Neural cell (in vitro differentiated cells): ENCODE measurements around the gene PTPRT. TPM values are rescaled to one million over a fixed set of nuclear protein-coding genes. Genes with fewer than 3 reads are reported as not detected.

Experiments
- H2AFZ ChIP-seq: fragments of 200-600, 300-800 bp; sonication (generic), shearing (Covaris generic); 2 replicates; pipeline ENCODE4 v1.6.0; 2014; ENCODE audit warnings: low read depth, mild to moderate bottlenecking, antibody characterized with exemption, low read length, moderate library complexity
- H3F3A ChIP-seq: fragments of 200-600 bp; shearing (Covaris generic); 2 replicates; pipeline ENCODE4 v1.6.1; 2016; ENCODE audit warnings: mild to moderate bottlenecking, moderate library complexity, mixed read lengths, antibody characterized with exemption, low read length; ENCODE audit not compliant: insufficient read depth, poor library complexity, severe bottlenecking
- H3K27ac ChIP-seq: fragments of 200-600, 300-800 bp; sonication (generic), shearing (Covaris generic); 2 replicates; pipeline ENCODE4 v1.5.1; 2014; ENCODE audit warnings: mild to moderate bottlenecking, low read length, moderate library complexity
- H3K27me3 ChIP-seq: fragments of 300-800, 200-600 bp; sonication (generic), shearing (Covaris generic); 2 replicates; pipeline ENCODE4 v1.6.0; 2014; ENCODE audit warnings: mild to moderate bottlenecking, low read depth, low read length, moderate library complexity; ENCODE audit not compliant: insufficient read depth
- H3K36me3 ChIP-seq: fragments of 300-800, 200-600 bp; sonication (generic), shearing (Covaris generic); 2 replicates; pipeline ENCODE4 v1.5.1; 2014; ENCODE audit warnings: mild to moderate bottlenecking, antibody characterized with exemption, low read length, moderate library complexity; ENCODE audit not compliant: insufficient read depth
- H3K4me2 ChIP-seq: fragments of 300-800, 200-600 bp; sonication (generic), shearing (Covaris generic); 2 replicates; pipeline ENCODE4 v1.6.0; 2014; ENCODE audit warnings: mild to moderate bottlenecking, low read length
- H3K4me3 ChIP-seq: fragments of 300-800, 200-600 bp; sonication (generic), shearing (Covaris generic); 2 replicates; pipeline ENCODE4 v1.5.1; 2014; ENCODE audit warnings: mild to moderate bottlenecking, low read length, moderate library complexity
- H3K79me2 ChIP-seq: fragments of 200-600 bp; shearing (Covaris generic); replicated peaks from 2 replicates; pipeline ENCODE4 v1.6.0; 2014; ENCODE audit warnings: mild to moderate bottlenecking, low read length, moderate library complexity; ENCODE audit not compliant: insufficient read depth
- H3K9ac ChIP-seq: fragments of 300-800, 200-600 bp; sonication (generic), shearing (Covaris generic); 2 replicates; pipeline ENCODE4 v1.6.1; 2016; ENCODE audit warnings: mild to moderate bottlenecking, low read length, mixed read lengths
- H3K9me2 ChIP-seq: fragments of 200-600 bp; shearing (Covaris generic); 2 replicates; pipeline ENCODE4 v1.6.1; 2016; ENCODE audit warnings: mild to moderate bottlenecking, low read length, mixed read lengths; ENCODE audit not compliant: insufficient read depth
- H3K9me3 ChIP-seq: fragments of 200-600, 300-800 bp; sonication (generic), shearing (Covaris generic); 2 replicates; pipeline ENCODE4 v1.6.1; 2016; ENCODE audit warnings: mild to moderate bottlenecking, mixed run types, low read length, moderate library complexity, mixed read lengths
- H4K20me1 ChIP-seq: fragments of 200-600 bp; shearing (Covaris generic); 2 replicates; pipeline ENCODE4 v1.6.1; 2016; ENCODE audit warnings: mild to moderate bottlenecking, mixed run types; ENCODE audit not compliant: insufficient read depth
- EP300 ChIP-seq: fragments of 450-650 bp; conservative IDR thresholded peaks from 2 replicates; pipeline ENCODE4 v1.6.1; 2014; ENCODE audit warnings: antibody characterized with exemption, mild to moderate bottlenecking, moderate library complexity; ENCODE audit not compliant: poor library complexity, severe bottlenecking
- EZH2 ChIP-seq: fragments of 200-600, 300-800 bp; shearing (Covaris generic), sonication (generic); IDR thresholded peaks from 2 replicates; pipeline ENCODE4 v1.6.1; 2014; ENCODE audit warnings: antibody characterized with exemption, low read length, borderline replicate concordance, mild to moderate bottlenecking; ENCODE audit not compliant: insufficient read depth, poor library complexity, severe bottlenecking
- MXI1 ChIP-seq: fragments of 450-650 bp; conservative IDR thresholded peaks from 2 replicates; pipeline ENCODE4 v1.6.1; 2014; ENCODE audit warnings: antibody characterized with exemption, mild to moderate bottlenecking; ENCODE audit not compliant: poor library complexity, severe bottlenecking
- POLR2AphosphoS5 ChIP-seq: IDR thresholded peaks from 2 replicates; pipeline ENCODE4 v1.6.1; 2012
- RAD21 ChIP-seq: fragments of 450-650 bp; conservative IDR thresholded peaks from 2 replicates; pipeline ENCODE4 v1.6.1; 2014; ENCODE audit warnings: antibody characterized with exemption, mild to moderate bottlenecking, moderate library complexity
- SMC3 ChIP-seq: fragments of 450-650 bp; conservative IDR thresholded peaks from 2 replicates; pipeline ENCODE4 v1.6.1; 2014; ENCODE audit warnings: antibody characterized with exemption, mild to moderate bottlenecking, moderate library complexity; ENCODE audit not compliant: poor library complexity
- TAF1 ChIP-seq: IDR thresholded peaks from 2 replicates; pipeline ENCODE4 v1.6.1; 2012; ENCODE audit warnings: low read depth
- polyA plus RNA-seq: library from polyadenylated mRNA; depleted of rRNA; stranded (reverse); fragments of >200 nt; gene quantifications from 2 replicates; pipeline ENCODE4 v1.2.3, GENCODE V29; 2014
- TF ChIP-seq, protein P1 (sequence below): fragments of 450-650 bp; IDR thresholded peaks from 2 replicates; pipeline ENCODE4 v1.5.1; 2014; ENCODE audit warnings: antibody characterized with exemption, mild to moderate bottlenecking, moderate library complexity; ENCODE audit not compliant: poor library complexity, severe bottlenecking
- TF ChIP-seq, protein P2 (sequence below): IDR thresholded peaks from 2 replicates; pipeline ENCODE4 v1.6.1; 2012; ENCODE audit warnings: borderline replicate concordance

PTPRT gene
- polyA plus RNA-seq, 1 donor from 2014 or later, result 9.2 TPM

DNA sequence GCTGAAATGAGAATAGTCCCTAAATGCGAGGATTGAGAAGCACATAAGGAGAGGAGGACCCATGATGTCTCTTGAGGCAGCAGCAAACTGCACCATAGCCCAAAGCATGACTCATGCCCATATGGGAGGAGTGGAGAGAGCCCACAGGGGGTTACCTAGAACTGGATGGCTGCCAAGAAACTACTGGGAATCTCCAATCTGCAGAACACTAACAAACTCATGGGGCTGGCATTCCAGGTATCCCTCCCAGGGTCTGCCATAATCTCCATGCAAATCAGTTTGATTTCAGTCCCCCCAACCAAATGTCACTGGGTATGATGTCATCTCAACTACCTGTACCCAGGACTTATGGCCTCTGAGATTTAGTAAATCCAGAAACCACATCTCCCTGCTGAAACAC is 410.5 kb downstream of the PTPRT start:
- Histone ChIP-seq H3K27ac (no peak overlapping the region), H3K27me3 (no peaks in the 10 kb centered on the region), H3F3A (no peaks in the 10 kb centered on the region), H3K79me2 (no peaks in the 10 kb centered on the region), H4K20me1 (no peaks in the 10 kb centered on the region), H3K4me3 (no peak overlapping the region), H2AFZ (no peak overlapping the region), H3K36me3 (no peaks in the 10 kb centered on the region), H3K9ac (no peak overlapping the region), H3K9me2 (no peaks in the 10 kb centered on the region), H3K4me2 (no peak overlapping the region), H3K9me3 (no peaks in the 10 kb centered on the region)
- no peak for TF ChIP-seq POLR2AphosphoS5
- TF ChIP-seq EP300, result no peak
- no peak for TF ChIP-seq EZH2
- no peak for TF ChIP-seq MXI1
- TF ChIP-seq, protein P1, sequence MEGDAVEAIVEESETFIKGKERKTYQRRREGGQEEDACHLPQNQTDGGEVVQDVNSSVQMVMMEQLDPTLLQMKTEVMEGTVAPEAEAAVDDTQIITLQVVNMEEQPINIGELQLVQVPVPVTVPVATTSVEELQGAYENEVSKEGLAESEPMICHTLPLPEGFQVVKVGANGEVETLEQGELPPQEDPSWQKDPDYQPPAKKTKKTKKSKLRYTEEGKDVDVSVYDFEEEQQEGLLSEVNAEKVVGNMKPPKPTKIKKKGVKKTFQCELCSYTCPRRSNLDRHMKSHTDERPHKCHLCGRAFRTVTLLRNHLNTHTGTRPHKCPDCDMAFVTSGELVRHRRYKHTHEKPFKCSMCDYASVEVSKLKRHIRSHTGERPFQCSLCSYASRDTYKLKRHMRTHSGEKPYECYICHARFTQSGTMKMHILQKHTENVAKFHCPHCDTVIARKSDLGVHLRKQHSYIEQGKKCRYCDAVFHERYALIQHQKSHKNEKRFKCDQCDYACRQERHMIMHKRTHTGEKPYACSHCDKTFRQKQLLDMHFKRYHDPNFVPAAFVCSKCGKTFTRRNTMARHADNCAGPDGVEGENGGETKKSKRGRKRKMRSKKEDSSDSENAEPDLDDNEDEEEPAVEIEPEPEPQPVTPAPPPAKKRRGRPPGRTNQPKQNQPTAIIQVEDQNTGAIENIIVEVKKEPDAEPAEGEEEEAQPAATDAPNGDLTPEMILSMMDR, result no peak
- TF ChIP-seq RAD21, result no peak

DNA sequence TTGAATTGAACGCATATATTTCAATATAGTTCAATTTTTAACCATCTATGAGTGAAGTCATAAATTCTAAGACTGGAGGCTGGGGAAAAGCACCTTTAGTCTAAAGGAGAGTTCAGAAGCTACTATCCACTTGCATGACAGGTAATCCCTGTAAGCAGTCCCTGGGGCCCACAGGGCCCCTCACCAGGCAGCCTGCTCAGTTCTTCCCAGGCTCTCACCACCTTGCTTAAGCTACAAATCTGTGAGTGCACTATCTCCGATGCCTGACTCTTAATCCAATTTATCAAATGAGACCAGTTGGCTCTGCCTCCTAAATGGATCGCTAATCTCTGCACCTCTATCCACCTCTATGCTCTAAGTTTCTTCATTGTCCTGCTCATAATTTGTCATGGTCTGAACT is 413.8 kb downstream of the PTPRT start:
- H3K4me2 ChIP-seq, result no peak overlapping the region
- no peak overlapping the region for H3K4me3 ChIP-seq
- no peaks in the 10 kb centered on the region for H3K36me3 ChIP-seq
- H2AFZ ChIP-seq, result no peak overlapping the region
- no peaks in the 10 kb centered on the region for H3F3A ChIP-seq
- H3K9ac ChIP-seq, result no peak overlapping the region
- no peaks in the 10 kb centered on the region for H3K9me2 ChIP-seq
- no peaks in the 10 kb centered on the region for H3K79me2 ChIP-seq
- TF ChIP-seq EZH2 (no peak), MXI1 (no peak), TAF1 (no peak), RAD21 (no peak), POLR2AphosphoS5 (no peak), EP300 (no peak), SMC3 (no peak)
- TF ChIP-seq, protein P1, result no peak
- TF ChIP-seq, protein P2, sequence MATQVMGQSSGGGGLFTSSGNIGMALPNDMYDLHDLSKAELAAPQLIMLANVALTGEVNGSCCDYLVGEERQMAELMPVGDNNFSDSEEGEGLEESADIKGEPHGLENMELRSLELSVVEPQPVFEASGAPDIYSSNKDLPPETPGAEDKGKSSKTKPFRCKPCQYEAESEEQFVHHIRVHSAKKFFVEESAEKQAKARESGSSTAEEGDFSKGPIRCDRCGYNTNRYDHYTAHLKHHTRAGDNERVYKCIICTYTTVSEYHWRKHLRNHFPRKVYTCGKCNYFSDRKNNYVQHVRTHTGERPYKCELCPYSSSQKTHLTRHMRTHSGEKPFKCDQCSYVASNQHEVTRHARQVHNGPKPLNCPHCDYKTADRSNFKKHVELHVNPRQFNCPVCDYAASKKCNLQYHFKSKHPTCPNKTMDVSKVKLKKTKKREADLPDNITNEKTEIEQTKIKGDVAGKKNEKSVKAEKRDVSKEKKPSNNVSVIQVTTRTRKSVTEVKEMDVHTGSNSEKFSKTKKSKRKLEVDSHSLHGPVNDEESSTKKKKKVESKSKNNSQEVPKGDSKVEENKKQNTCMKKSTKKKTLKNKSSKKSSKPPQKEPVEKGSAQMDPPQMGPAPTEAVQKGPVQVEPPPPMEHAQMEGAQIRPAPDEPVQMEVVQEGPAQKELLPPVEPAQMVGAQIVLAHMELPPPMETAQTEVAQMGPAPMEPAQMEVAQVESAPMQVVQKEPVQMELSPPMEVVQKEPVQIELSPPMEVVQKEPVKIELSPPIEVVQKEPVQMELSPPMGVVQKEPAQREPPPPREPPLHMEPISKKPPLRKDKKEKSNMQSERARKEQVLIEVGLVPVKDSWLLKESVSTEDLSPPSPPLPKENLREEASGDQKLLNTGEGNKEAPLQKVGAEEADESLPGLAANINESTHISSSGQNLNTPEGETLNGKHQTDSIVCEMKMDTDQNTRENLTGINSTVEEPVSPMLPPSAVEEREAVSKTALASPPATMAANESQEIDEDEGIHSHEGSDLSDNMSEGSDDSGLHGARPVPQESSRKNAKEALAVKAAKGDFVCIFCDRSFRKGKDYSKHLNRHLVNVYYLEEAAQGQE, result no peak
- no peaks in the 10 kb centered on the region for H4K20me1 ChIP-seq
- no peak overlapping the region for H3K27ac ChIP-seq
- H3K9me3 ChIP-seq, result no peaks in the 10 kb centered on the region
- no peaks in the 10 kb centered on the region for H3K27me3 ChIP-seq
